IPS DF 19.7 (cell line): ENCODE measurements around the gene FAM228A.
"Not testable (repeated sequence)": the region's sequence is repeated elsewhere in the genome, so short reads cannot be mapped to it uniquely, and the experiment has no call there.

Experiments used
- DNase-seq: peaks from one replicate; pipeline ENCODE4 v3.0.0-alpha.2; 2013; ENCODE audit warnings: low read depth, low spot score

The FAM228A gene

GRCh38 chr2:24191156-24191555, 16.3 kb downstream of the FAM228A start:
- no peak for DNase-seq

DNA sequence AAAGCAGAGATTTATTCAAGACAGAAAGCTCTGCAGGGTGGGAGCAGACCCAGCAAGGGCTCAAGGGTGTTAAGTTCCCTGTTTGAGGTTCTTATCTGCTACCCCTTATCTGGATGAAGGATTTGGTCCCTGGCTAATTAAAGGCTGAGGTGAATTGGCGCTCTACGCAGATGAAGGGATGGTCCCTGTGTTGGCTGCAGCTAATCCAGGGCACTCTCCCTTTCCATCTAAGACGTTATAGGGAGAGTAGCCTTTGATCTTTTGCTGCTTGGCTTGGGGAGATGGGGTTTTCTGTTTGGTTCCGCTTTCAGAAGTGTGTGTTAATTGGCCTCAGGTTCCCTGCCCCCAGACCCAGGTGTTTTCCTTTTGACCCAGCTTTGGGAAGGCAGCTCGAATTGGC, 17.0 kb downstream of the FAM228A start:
- no peak for DNase-seq

DNA sequence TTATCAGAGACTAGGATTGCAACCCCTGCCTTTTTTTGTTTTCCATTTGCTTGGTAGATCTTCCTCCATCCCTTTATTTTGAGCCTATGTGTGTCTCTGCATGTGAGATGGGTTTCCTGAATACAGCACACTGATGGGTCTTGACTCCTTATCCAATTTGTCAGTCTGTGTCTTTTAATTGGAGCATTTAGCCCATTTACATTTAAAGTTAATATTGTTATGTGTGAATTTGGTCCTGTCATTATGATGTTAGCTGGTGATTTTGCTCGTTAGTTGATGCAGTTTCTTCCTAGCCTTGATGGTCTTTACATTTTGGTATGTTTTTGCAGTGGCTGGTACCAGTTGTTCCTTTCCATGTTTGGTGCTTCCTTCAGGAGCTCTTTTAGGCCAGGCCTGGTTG, 22.4 kb downstream of the FAM228A start:
- DNase-seq: not testable (repeated sequence)

DNA sequence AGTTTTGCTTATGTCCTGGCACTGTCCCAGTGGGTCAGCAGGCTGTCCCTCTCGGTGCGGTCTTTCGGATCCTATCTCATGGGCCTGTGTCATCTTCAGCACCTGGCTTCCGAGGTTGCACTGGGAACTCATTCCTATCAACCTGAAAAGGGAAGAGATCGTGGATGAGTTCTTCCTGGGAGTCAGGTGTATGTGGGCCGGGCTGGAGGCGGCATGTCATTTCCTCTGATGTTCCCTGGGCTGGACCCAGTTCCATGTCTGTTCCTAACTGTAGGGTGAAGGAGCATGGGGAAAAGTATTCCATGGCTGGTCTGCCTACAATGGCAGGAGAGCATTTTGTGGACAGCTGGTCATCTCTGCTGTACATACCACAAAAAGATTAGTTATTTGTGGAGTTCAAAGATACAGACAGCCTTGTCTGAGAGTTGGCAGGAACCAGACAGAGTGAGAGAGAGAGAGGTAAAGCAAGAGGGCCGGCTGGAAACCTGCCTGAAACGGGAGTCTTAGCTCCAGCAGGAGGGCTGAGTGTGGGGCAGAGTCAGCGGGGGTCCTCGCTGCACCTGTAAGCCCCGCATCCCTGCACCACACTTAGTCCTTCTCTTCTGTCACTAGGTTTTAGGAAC, 25.2 kb downstream of the FAM228A start:
- no peak for DNase-seq

DNA sequence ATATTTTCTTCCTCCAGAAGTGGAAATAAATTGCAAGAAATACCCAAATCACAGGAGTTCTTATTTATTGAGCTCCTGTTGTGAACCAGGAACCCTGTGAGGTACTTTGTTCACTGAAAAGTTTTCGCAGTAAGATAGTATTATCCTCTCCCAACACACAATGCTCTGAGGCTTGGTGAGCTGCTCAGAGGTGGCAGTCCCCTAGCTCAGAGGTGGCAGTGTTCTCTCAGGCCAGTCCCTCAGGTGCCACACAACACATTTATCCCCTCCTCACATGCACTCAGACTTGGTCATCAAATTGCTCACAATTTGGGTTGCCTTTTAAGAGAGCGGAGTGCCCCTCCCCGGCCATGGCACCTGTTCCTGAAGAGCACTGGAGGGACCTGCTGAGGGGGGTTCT, 25.9 kb downstream of the FAM228A start:
- DNase-seq: no peak

DNA sequence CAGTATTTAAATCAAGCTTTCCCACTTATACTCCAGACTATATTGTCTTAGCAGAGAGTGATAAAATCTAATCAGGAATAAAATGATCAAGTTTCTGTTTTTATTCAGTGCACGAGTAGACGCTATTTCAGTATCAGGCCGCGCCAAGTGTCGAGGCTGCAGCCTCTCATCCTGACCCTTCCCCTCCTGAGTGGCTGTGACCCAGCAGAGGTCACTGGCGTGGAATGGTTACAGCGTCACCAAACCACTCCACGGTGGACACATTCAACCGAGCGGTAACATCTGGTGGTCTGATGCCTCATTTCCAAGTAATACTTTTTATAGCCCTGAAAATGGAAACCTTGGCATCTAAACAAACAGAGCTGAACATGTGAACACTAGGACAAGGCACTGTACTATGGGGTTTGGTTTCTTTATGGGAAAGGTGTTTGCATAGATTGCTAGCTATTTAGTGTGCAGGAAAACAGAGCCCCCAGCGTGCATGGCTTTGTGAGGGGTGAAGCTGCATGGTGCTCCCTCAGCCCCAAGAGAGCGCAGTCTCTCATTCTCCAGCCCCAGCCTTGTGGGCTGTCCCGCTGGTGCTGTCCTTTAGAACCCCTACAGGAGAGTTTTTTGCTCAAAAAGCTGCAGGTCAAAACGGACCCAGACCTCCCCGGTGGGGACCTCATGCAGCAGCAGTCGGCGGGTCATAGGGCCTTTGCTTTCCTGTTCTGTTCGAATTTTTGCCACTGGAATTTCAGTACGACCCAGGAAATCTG, 28.4 kb downstream of the FAM228A start:
- no peak for DNase-seq

DNA sequence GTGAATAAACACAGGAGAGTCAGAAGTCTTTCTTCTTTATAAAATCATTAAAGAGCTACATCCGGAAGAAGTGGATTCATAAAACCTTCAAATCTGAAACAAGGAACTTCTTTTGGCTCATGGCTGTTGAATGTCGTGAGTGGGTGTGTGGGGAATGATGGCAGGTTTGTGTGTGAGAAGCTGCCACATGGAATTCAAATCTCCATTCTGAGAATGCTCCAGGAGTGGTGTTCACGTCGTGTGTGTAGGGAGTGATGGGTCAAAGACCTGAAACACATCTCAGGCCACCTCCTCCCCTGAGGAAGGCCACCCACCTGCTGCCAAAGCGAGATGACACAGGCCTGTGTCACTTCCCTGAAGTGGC, 28.9 kb downstream of the FAM228A start:
- DNase-seq: no peak

- no peak for DNase-seq
Measured at GRCh38 chr2:24204505-24204904, 29.7 kb downstream of the FAM228A start.

DNA sequence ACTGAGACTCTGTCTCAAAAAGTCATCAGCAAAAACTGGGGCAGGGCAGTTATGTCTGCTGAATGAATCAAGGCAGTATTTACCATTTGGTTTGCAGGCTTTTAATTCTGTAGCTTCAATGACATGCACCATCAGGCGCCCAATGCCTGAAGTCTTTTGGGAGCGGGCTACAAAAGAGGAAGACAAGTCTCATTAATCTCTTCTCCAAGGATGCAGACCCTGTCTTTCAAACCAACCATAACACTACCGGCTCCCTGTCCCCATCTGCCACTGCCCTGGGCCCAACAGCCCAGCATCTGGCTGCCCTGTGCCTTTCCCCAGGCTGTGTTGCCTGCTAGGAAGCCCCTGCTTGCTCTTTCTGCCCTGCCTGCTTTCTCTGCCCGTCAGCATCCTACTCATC, 30.3 kb downstream of the FAM228A start:
- no peak for DNase-seq

DNA sequence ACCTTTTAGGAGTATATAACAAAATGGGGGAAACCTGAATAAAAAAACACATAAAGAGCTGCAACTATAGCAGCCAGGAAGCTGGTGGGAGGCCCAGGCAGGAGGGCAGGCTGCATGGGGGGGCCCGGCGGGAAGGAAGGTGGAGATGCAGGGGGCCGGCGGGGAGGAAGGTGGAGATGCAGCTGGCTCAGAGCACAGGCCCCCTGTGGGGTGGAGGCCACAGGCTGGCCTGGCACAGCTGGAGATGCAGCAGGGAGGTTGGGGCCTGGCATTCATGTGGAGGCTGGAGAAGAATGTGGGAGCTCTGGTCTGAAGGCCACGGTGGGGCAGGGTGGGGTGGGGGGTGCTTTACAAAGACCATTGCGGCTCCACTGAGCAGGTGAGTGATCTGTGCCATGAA, 31.4 kb downstream of the FAM228A start:
- no peak for DNase-seq

GRCh38 chr2:24206714-24207113, 31.9 kb downstream of the FAM228A start:
- no peak for DNase-seq

DNA sequence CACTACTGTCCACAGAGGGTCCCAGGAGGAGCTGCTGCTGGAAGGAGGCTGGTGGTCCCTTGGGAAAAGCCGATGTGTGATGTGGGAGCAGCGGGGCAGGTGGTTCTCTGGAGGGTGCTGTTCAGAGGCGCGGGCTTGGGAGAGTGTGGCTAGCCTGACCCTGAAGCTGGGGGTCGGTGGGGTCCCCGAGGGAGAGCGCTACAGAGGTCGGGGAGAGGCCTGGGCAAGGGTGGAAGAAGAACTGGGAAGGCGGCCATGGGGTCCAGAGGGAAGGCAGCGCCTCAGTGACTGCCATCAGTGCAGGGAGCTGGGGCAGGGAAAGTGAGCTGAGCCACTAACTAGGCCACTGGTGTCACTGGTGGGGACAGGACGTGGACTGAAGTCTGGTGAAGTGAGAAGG, 32.5 kb downstream of the FAM228A start:
- no peak for DNase-seq

DNA sequence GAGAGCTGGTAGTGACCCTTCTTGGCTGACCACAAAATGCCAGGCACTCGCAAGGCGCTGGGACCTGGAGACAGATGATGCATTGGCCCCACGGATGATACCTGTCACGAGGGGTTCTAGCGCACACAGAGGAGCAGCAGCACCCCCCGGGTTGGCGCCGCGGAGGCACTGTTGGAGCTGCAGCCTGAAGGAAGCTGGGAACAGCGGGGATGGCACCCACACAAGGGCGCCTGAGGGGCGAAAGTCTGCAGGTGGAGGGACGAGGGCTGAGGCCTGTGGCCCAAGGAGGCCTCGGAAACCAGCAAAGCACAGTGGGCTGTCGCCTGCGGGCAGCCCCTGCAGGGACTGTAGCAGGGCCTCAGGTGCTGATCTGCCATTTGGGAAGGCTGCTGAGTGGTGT, 33.6 kb downstream of the FAM228A start:
- no peak for DNase-seq

GRCh38 chr2:24209389-24210105, 34.7 kb downstream of the FAM228A start:
- DNase-seq: no peak

DNA sequence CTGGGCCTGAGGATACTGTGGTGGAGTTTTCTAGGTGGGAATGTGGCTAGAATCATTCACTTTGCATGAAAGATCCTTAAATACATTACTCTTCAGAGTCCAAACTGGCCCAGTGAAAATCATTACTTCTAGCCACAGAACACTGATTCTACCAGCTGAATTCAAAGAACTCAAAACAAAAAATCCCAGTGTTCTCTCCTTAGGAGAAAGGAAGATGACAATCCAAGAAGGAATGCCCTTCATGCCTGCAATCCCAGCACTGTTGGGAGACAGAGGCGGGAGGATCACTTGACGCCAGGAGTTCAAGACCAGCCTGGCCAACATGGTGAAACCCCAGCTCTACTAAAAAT, 35.2 kb downstream of the FAM228A start:
- no peak for DNase-seq

DNA sequence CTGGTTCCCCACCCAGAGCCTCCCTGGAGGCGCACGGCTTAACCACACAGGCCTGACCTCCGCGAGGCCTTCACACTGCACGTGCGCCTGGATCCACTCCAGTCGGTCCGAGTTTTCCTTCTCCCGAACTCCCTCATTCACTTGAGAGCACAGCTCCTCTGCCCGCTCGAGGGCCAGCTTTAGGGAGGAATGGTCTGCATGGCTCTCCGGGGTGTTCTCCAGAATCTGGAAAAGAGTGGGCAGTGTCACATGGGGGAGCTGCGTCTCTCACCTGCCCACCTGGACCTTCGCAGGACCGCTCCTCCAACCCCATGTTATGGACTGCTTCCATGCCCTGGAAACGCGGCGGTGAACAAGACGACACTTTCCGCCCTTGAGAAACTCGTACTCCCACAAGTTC, 35.9 kb downstream of the FAM228A start:
- DNase-seq: no peak

GRCh38 chr2:24211408-24211807, 36.6 kb downstream of the FAM228A start:
- DNase-seq: no peak

DNA sequence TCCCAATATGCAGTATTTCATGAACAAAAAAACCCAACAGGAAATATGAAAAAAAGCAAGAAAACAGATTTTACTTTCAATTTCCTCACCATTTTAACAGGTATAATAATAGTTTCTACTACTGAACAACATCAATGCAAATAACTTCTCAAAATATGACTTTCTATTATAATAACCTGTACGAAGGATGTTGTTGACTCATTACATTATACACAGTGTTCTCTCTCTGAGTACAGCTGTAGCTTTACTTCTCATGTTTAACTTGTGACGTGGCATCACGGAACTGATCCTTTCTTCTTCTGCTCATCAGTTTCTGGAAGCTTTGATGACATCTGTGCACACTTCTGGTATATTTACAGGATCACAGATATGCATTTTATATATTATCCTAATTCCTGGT, 40.0 kb downstream of the FAM228A start:
- DNase-seq: no peak

- no peak for DNase-seq
Measured at GRCh38 chr2:24220554-24221291, 45.9 kb downstream of the FAM228A start.

DNA sequence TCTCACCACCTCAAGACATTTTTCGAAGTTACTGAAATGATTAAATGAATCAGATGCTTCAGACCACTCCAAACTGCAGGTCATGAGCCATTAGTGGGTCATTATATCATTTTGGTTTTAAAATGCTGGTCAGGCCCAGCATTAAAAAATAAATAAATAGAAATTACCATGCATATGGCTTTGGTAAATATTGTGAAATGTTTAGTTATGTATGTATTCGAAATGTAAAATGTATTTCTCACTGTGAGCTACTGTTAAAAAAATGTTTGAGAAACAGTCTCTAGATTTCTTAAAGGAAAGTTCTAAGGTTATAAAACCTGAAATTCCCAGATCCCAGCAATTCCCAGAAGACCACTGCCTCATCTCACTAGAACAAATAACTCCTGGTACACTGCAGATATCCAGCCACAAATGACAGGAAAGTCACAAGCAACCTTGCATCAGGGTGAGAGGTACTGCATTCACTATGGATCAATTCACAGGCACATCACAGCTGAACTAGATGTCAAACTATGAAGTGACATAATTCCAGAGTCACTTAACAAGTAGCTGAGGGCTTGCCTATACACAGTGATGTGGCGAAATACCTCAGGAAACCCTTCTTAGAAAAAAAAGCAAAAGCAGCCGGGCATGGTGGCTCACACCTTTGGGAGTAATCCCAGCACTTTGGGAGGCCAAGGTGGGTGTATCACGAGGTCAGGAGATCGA, 46.6 kb downstream of the FAM228A start:
- DNase-seq: no peak

DNA sequence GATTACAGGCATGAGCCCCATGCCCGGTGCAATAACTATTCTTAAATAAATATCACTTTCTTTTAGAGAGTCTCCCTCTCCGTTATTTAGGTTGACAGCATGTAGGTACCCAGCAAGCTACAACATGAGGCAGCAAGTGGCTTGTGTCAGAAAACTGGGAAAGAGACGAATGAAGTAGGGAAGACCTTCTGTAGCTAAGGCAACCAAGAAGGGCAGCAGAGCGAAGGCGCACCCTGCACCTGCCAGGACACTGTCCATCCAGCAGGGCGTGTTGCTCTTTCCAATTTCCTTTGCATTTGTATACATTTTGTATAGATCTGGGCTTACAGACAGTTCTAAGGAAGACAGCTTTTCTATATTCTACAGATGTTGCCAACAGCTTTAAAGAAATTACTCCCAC, 48.1 kb downstream of the FAM228A start:
- DNase-seq: no peak
